ENCODE data around the gene CSMD2.
"Not testable (repeated sequence)": the region's sequence is repeated elsewhere in the genome, so short reads cannot be mapped to it uniquely, and the experiment has no call there.

The CSMD2 gene

GRCh38 chr1:34108269-34108668, 56.8 kb downstream of the CSMD2 start:
- Histone ChIP-seq H3K27me3 (no peaks in the 10 kb centered on the region), H3K4me3 (ENCODE audit: low read depth in 1 of 2, low read length in 1 of 2) (no peak overlapping the region), H3K36me3 (no peaks in the 10 kb centered on the region), H3K4me1 (ENCODE audit: control insufficient read depth in 1 of 2, insufficient read depth in 1 of 2, low read depth in 1 of 2, low read length in 1 of 2) (no peaks in the 10 kb centered on the region), H3K27ac (no peak overlapping the region), H3K9me3 (no peaks in the 10 kb centered on the region)
- no peak for TF ChIP-seq CTCF (IDR thresholded peaks at IDR 0.05)

GRCh38 chr1:34101151-34101550, 63.9 kb downstream of the CSMD2 start:
- no peak for TF ChIP-seq CTCF (IDR thresholded peaks at IDR 0.05)
- Histone ChIP-seq H3K27ac (no peak overlapping the region), H3K4me1 (ENCODE audit: control insufficient read depth in 1 of 2, insufficient read depth in 1 of 2, low read depth in 1 of 2, low read length in 1 of 2) (no peaks in the 10 kb centered on the region), H3K9me3 (no peaks in the 10 kb centered on the region), H3K27me3 (no peaks in the 10 kb centered on the region), H3K36me3 (no peaks in the 10 kb centered on the region), H3K4me3 (ENCODE audit: low read depth in 1 of 2, low read length in 1 of 2) (no peak overlapping the region)

GRCh38 chr1:34100332-34100731, 64.7 kb downstream of the CSMD2 start:
- no peak overlapping the region for H3K27ac ChIP-seq
- H3K36me3 ChIP-seq = no peaks in the 10 kb centered on the region
- TF ChIP-seq CTCF (IDR thresholded peaks at IDR 0.05) = no peak
- H3K4me3 ChIP-seq (ENCODE audit: low read depth in 1 of 2, low read length in 1 of 2) = no peak overlapping the region
- no peaks in the 10 kb centered on the region for H3K9me3 ChIP-seq
- no peaks in the 10 kb centered on the region for H3K27me3 ChIP-seq
- no peaks in the 10 kb centered on the region for H3K4me1 ChIP-seq (ENCODE audit: control insufficient read depth in 1 of 2, insufficient read depth in 1 of 2, low read depth in 1 of 2, low read length in 1 of 2)

GRCh38 chr1:34092399-34092798, 72.6 kb downstream of the CSMD2 start:
- H3K27ac ChIP-seq; H3K27me3 ChIP-seq; H3K4me3 ChIP-seq (ENCODE audit: low read depth in 1 of 2, low read length in 1 of 2); H3K36me3 ChIP-seq; H3K9me3 ChIP-seq; H3K4me1 ChIP-seq (ENCODE audit: control insufficient read depth in 1 of 2, insufficient read depth in 1 of 2, low read depth in 1 of 2, low read length in 1 of 2): not testable (repeated sequence)

GRCh38 chr1:34089731-34090130, 75.3 kb downstream of the CSMD2 start:
- H3K4me1 ChIP-seq (ENCODE audit: control insufficient read depth in 1 of 2, insufficient read depth in 1 of 2, low read depth in 1 of 2, low read length in 1 of 2) = no peaks in the 10 kb centered on the region
- no peaks in the 10 kb centered on the region for H3K9me3 ChIP-seq
- H3K27me3 ChIP-seq = no peaks in the 10 kb centered on the region
- no peak for TF ChIP-seq CTCF (IDR thresholded peaks at IDR 0.05)
- no peak overlapping the region for H3K27ac ChIP-seq
- H3K36me3 ChIP-seq = no peaks in the 10 kb centered on the region
- no peak overlapping the region for H3K4me3 ChIP-seq (ENCODE audit: low read depth in 1 of 2, low read length in 1 of 2)

- Histone ChIP-seq H3K9me3 (no peaks in the 10 kb centered on the region), H3K27ac (no peak overlapping the region), H3K4me3 (ENCODE audit: low read depth in 1 of 2, low read length in 1 of 2) (no peak overlapping the region), H3K27me3 (no peaks in the 10 kb centered on the region), H3K36me3 (no peaks in the 10 kb centered on the region), H3K4me1 (ENCODE audit: control insufficient read depth in 1 of 2, insufficient read depth in 1 of 2, low read depth in 1 of 2, low read length in 1 of 2) (no peaks in the 10 kb centered on the region)
- TF ChIP-seq CTCF (IDR thresholded peaks at IDR 0.05) = no peak
These were observed 77.0 kb downstream of the CSMD2 start for GRCh38 chr1:34087986-34088385.

Measured in neutrophil (primary cell).